Anterior cingulate cortex (tissue), 58 donors: ENCODE results near the gene ISCU.
"Not testable (repeated sequence)": the region's sequence is repeated elsewhere in the genome, so short reads cannot be mapped to it uniquely, and the experiment has no call there.

Source experiments
- DNase-seq, 58 donors: peaks; one replicate each; lab custom pipeline; 2025; lab: John Stamatoyannopoulos, UW

The ISCU gene

DNA sequence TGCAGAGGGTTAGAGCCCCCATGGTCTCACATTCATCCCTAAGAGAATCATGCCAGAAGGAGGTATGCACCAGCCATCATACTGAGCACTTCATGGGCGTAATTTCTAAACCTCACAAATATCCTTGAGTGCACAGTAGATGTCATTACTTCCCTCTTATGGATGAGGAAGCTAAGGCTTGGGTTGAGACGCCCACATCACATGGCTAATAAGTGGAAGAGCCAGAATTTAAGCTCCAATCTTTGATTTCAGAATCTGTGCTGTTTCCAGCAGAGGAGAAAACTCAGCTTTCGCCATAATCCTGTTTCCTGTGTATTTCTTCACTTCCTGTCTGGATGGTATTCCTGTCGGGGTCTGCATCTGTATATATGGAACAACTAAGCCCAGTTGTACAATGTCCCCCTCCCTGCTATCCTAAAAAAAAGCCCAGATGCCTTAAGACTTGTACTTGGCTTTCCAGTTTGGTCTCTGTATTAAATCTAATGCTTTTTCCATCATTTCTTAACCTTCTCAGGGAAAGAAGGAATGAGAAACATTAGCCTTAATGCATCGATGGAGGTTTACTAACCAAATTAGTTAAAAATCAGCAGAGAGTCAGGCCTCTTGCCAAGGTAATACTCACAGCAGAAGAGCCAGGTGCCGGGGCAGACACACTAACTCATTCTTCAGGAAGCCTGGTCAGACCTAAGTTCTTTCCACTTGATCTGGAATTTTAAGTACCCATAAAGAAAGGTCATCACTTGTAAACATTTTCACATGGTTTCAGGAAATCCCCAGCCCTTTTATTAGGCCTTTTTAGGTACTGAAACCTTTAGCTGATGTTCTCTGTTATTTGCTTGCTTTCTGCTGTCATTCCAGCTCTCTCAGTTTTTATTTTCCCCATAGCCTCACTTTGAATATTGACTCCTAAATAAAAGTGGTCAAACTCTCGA, 5.3 kb downstream of the ISCU start:
- no peak for DNase-seq

DNA sequence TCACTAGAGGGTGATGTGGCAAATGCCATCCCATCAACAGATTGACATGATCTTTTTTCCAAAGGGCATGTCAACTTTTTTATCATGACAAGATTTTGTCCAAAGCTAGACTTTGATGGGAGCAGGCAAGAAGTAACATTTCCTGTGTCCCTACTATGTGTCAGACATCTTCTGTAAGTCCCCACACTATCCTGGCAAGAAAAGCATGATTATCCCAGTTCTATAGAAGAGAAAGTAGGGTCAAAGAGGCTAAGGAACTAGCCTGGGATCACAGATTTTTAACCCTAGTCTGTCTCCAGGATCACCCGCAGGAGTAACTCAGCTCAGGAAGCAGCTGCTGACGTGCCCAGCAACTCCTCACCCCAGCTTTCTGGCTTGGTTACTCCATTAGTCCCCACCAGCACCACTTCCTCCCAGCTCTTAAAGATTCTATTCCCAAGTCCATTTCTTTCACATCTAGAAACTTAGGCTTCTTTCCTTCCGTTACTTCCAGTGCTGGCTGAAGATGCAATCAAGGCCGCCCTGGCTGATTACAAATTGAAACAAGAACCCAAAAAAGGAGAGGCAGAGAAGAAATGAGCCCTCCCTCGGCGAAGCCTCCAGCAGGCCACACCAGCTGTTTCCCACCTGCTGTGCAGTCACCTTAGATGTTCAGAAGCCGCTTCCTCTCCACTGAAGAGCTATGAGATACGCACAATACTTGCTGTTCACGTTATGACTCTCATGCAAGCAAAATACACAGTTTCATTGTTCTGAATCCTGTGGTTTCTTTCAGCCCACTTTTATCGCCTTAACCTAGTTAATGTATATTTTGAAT, 6.2 kb downstream of the ISCU start:
- DNase-seq: no peak

DNA sequence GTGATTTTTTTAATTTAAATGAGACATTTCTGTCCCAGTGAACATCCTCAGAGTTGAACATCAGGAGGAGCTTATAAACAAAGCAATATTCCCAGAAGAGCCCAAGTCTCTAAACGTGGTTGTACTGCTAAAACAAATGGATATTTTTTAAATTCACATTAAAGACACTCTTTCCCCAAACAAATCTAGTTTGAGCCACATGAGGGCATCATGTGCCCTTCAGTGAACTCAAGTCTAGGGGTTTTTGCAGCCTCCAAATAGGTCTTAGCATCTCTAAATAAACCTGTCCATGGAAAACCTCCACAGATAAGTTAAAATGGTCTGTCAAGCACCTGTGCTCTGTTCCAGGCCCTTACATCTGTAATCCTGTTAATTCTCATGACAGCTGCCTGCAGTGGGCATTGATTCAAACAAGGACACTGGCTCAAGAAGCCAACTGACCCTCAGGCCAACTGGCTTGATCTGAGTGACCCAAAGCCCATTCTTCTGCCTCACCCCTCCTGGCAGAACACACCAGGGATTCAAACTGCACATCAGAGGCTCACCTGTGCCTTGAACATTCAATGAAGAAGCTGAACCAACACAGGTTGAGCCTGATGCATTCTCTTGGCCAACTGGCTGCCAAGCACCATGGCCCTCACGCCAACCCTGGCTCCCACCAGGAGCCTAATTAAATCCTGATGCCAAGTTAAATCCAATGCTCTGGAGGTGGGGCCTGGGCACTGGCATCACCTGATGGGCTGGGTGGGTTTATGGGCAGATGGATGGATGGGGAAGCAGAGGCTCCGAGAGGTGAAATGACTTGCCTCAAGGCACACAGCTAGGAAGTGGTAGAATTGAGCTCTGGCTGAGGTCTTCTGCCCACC, 8.6 kb downstream of the ISCU start:
- no peak for DNase-seq

DNA sequence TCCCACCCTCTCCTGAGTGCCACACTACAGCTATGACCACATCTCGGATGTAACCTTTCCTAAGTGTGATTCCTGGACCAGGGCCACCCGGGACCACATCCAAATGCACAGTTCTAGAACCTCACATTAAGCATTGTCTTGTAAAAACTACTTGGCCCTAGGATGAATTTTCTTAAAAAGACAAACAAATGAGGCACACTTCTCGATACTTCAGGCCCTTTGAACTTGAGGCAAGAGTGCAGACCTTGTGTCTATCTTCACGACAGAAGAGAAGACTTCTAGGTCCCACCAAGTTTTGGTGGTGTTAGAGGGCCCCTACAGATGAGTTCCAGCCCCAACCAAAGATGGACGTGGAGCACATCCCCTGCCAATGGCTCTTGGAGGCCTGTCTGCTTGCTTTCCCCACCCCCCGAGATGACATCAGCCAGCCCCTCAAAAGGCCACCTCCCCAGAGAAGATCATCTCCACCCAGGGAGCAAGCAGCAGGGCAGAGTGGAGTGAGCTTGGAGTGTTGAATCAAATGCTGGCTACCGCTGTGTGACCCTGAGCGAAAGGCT, 9.3 kb downstream of the ISCU start:
- DNase-seq: no peak

DNA sequence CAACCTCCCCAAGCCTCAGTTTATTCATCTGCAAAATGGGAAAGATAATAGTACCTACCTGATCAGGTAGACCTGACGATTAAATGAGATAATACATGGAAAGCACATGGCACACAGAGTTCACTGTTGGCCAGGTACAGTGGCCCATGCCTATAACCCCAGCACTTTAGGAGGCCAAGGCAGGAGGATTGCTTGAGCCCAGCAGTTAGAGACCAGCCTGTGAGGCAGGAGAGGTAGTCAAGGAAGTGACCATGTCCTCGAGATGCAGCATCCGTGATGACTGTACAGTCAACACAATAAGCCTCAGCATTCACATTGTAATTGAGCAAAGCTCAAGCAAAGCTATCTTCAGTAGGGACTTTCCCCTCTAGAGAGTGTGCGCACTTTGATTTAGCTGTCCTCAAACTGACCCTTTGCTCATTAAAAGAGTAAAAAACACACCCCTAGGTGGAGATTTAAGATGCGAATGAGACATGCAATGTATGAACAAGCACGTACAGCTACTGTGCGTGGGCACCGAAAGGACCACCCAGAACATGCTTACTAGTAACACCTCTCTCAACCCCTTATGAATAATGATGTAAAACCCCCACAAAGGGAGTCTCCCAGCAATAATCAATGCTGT, 9.9 kb downstream of the ISCU start:
- no peak for DNase-seq

DNA sequence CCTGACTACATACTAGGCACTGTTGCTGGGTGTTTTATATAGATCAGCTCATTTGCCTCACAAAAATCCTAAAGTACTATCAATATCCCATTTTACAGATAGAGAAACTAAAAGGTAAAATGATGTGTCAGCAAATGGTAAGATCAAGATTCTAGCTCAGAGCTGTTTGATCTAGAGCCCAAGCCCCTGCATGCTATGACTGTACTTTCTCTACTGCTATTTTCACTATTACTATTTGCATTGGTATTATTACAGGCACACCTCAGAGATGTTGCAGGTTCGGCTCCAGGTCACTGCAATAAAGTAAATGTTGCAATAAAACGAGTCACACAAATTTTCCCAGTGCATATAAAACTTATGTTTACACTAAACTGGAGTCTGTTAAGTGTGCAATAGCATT, 10.9 kb downstream of the ISCU start:
- DNase-seq: no peak

DNA sequence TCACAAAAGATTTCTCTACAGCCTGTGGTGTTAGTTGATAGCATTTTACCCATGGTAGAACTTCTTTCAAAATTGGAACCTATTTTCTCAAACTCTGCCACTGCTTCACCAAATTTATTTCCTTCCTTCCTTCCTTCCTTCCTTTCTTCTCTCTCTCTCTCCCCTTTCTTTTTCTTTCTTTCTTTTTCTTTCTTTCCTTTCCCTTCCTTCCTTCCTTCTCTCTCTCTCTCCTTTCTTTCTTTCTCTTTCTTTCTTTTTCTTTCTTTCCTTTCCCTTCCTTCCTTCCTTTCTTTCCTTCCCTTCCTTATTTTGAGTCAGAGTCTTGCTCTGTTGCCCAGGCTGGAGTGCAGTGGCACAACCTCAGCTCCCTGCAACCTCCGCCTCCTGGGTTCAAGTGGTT, 11.9 kb downstream of the ISCU start:
- DNase-seq: not testable (repeated sequence)

DNA sequence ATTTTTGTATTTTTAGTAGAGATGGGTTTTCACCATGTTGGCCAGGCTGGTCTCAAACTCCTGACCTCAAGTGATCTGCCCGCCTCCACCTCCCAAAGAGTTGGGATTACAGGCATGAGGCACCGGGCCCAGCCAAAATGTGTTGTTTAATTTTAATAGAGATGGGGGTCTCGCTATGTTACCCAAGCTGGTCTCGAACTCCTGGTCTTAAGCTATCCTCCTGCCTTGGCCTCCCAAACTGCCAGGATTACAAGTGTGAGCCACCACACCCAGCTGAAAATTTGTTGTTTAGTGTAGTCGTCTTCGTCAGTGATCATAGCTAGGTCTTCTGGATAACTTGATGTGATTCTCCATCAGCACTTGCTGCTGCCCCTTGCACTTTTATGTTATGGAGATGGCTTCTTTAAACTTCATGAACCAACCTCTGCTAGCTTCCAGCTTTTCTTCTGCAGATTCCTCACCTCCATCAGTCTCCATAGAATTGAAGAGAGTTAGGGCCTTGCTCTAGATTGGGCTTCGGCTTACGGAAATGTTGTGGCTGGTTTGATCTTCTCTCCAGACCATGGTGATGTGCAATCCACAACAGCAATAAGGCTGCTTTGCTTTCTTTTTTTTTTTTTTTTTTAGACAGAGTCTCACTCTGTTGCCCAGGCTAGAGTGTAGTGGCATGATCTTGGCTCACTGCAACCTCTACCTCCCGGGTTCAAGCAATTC, 13.0 kb downstream of the ISCU start:
- no peak for DNase-seq

DNA sequence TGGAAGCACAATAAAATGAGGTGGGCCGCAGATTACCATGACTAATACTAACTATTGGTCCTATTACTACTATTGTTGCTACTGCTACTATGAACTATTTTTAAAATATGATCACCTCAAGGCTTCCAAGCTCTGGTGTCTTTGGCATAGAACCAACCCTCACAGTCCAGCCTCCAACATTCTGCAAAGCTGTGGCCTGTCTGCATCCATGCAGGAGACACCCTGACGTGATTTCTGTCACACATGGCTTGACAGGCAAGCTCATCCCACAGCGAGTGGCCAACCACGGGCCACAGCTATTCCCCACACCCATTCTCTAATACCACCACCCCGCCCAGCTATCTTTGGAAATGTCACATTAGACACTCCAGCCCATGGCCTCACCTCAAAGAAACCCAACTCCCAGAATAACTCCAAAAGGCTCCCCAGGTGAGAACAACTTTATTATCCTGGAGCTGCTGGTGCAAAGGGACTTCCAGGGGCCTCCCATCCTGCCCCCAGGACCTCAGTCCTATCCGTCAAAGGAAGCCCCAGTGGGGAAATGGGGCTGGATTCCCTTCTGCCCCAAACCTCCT, 14.4 kb downstream of the ISCU start:
- no peak for DNase-seq

DNA sequence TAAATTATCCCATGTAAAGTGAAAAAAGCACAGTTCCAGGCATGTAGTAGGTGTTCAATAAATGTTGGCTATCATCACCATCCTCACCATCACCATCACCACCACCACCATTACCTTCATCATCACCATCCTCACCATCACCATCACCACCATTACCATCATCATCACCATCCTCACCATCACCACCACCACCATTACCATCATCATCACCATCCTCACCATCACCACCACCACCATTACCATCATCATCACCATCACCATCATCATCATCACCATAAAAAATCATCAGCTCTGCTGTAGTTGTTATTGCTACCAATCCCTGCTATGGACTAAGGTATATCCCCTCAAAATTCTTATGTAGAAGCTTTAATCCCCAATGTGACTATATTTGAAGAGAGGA, 15.1 kb downstream of the ISCU start:
- DNase-seq: no peak

- no peak for DNase-seq
These were observed 15.9 kb downstream of the ISCU start for GRCh38 chr12:108578264-108578663.

GRCh38 chr12:108578813-108579212, 16.4 kb downstream of the ISCU start:
- DNase-seq: no peak

- no peak for DNase-seq
These were observed 18.1 kb downstream of the ISCU start for GRCh38 chr12:108580531-108580930.

GRCh38 chr12:108581311-108582227, 19.2 kb downstream of the ISCU start:
- no peak for DNase-seq

DNA sequence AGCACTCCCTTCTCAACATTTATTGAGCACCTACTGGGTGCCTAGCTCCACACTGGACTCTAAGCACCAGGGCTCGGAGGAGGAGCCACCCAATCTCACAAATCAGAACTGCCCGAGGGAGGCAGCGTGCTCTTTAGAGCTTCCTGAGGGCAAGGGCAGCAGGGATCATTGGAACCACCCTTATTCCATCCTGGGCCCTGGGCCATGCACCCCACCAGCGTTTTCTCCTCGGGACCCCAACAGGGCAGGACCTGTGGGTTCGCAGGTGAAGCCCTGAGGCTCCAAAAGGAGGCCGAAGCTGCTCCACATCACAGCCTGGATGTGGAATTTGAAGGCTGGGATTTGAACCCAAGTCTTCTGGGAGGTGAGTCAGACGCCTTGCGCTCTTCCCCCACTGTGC, 20.1 kb downstream of the ISCU start:
- no peak for DNase-seq

GRCh38 chr12:108582978-108583770, 20.8 kb downstream of the ISCU start:
- DNase-seq: no peak

GRCh38 chr12:108583991-108584390, 21.6 kb downstream of the ISCU start:
- DNase-seq: no peak
